ENCODE results near the gene NECAB3. TPM values are rescaled to one million over a fixed set of nuclear protein-coding genes. Genes with fewer than 3 reads are reported as not detected.

The NECAB3 gene
- total RNA-seq, 1 experiment from 2014 or later, result 46.4 TPM

DNA sequence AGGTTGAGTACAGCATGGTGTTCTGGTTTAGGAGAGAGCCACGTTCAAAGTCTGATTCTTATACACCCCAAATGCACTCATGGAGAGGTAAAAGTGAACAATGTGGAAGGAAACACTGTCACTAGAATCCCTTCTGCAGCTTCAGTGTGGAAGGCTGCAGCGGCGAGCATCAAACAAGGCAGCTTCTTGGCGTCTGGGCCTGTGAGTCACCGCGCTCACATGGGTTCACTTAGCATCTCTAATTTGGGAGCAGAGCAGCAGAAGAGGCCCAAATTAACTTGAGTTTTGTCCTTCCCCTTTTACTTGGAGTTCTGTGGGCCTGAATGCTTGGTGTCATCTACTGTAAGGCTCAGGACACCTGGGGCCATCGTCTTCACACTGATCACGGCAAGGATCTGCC, 22.9 kb upstream of the NECAB3 start:
- intact Hi-C loops (cut with micrococcal nuclease; ENCODE audit: unreplicated experiment) (no loop called here), in situ Hi-C loops (cut with HindIII; ENCODE audit: low pct_unique_long_range_greater_than_20kb, low sequenced_read_pairs) (no loop called here)
- no TSS peak for BruUV-seq (replicated peaks)
- H3K4me3 ChIP-seq (ENCODE audit: low read depth in 2 of 2, low read length in 2 of 2), result no peak overlapping the region
- no peaks in the 10 kb centered on the region for H3K27me3 ChIP-seq (ENCODE audit: control insufficient read depth, insufficient read depth, low read length)
- ChIA-PET CTCF (no interaction called here), POLR2A (no interaction called here)
- DNase-seq (ENCODE audit: low read depth, low spot score) (no peak), ATAC-seq (no peak)
- no peaks in the 10 kb centered on the region for H3K9me3 ChIP-seq (ENCODE audit: control insufficient read depth, insufficient read depth, low read depth, low read length)
- no peak overlapping the region for H3K27ac ChIP-seq (ENCODE audit: low read length)
- TF ChIP-seq SIN3A (IDR thresholded peaks at IDR 0.05; ENCODE audit: borderline replicate concordance, insufficient read depth, low read depth, low read length) (no peak), CTCF (IDR thresholded peaks at IDR 0.05) (no peak), POLR2AphosphoS5 (IDR thresholded peaks at IDR 0.05; ENCODE audit: low read depth, low read length) (no peak), TCF7L2 (IDR thresholded peaks at IDR 0.05; ENCODE audit: low read depth, low read length) (no peak)
- TF ChIP-seq, protein P1, sequence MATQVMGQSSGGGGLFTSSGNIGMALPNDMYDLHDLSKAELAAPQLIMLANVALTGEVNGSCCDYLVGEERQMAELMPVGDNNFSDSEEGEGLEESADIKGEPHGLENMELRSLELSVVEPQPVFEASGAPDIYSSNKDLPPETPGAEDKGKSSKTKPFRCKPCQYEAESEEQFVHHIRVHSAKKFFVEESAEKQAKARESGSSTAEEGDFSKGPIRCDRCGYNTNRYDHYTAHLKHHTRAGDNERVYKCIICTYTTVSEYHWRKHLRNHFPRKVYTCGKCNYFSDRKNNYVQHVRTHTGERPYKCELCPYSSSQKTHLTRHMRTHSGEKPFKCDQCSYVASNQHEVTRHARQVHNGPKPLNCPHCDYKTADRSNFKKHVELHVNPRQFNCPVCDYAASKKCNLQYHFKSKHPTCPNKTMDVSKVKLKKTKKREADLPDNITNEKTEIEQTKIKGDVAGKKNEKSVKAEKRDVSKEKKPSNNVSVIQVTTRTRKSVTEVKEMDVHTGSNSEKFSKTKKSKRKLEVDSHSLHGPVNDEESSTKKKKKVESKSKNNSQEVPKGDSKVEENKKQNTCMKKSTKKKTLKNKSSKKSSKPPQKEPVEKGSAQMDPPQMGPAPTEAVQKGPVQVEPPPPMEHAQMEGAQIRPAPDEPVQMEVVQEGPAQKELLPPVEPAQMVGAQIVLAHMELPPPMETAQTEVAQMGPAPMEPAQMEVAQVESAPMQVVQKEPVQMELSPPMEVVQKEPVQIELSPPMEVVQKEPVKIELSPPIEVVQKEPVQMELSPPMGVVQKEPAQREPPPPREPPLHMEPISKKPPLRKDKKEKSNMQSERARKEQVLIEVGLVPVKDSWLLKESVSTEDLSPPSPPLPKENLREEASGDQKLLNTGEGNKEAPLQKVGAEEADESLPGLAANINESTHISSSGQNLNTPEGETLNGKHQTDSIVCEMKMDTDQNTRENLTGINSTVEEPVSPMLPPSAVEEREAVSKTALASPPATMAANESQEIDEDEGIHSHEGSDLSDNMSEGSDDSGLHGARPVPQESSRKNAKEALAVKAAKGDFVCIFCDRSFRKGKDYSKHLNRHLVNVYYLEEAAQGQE (IDR thresholded peaks at IDR 0.05; ENCODE audit: insufficient read depth in 1 of 2, low read depth in 2 of 2, low read length in 1 of 2), result no peak
- no peaks in the 10 kb centered on the region for H3K4me1 ChIP-seq (ENCODE audit: control insufficient read depth, insufficient read depth, low read length)
- H3K36me3 ChIP-seq (ENCODE audit: control insufficient read depth, insufficient read depth, low read length), result no peaks in the 10 kb centered on the region

GRCh38 chr20:33696448-33696847, 22.2 kb upstream of the NECAB3 start:
- ATAC-seq, result no peak
- no peaks in the 10 kb centered on the region for H3K9me3 ChIP-seq (ENCODE audit: control insufficient read depth, insufficient read depth, low read depth, low read length)
- in situ Hi-C loops (cut with HindIII; ENCODE audit: low pct_unique_long_range_greater_than_20kb, low sequenced_read_pairs), result no loop called here
- no peak for DNase-seq (ENCODE audit: low read depth, low spot score)
- no TSS peak for BruUV-seq (replicated peaks)
- CTCF ChIA-PET, result no interaction called here
- intact Hi-C loops (cut with micrococcal nuclease; ENCODE audit: unreplicated experiment), result no loop called here
- TF ChIP-seq, protein P1 (IDR thresholded peaks at IDR 0.05; ENCODE audit: insufficient read depth in 1 of 2, low read depth in 2 of 2, low read length in 1 of 2), result no peak
- no peak for TF ChIP-seq SIN3A (IDR thresholded peaks at IDR 0.05; ENCODE audit: borderline replicate concordance, insufficient read depth, low read depth, low read length)
- no peak for TF ChIP-seq TCF7L2 (IDR thresholded peaks at IDR 0.05; ENCODE audit: low read depth, low read length)
- TF ChIP-seq CTCF (IDR thresholded peaks at IDR 0.05), result no peak
- TF ChIP-seq POLR2AphosphoS5 (IDR thresholded peaks at IDR 0.05; ENCODE audit: low read depth, low read length), result no peak
- H3K4me3 ChIP-seq (ENCODE audit: low read depth in 2 of 2, low read length in 2 of 2), result no peak overlapping the region
- H3K27ac ChIP-seq (ENCODE audit: low read length), result no peak overlapping the region
- no peaks in the 10 kb centered on the region for H3K27me3 ChIP-seq (ENCODE audit: control insufficient read depth, insufficient read depth, low read length)
- H3K36me3 ChIP-seq (ENCODE audit: control insufficient read depth, insufficient read depth, low read length), result no peaks in the 10 kb centered on the region
- H3K4me1 ChIP-seq (ENCODE audit: control insufficient read depth, insufficient read depth, low read length), result no peaks in the 10 kb centered on the region
- POLR2A ChIA-PET, result no interaction called here

Measured in Panc1 (cell line).